BJ (cell line): ENCODE results near the gene RERE. TPM values are rescaled to one million over a fixed set of nuclear protein-coding genes. Genes with fewer than 3 reads are reported as not detected.
A peak's percentile ranks its signal among the peaks of the same experiment; 100 is the strongest.

Experiments
- CTCF ChIA-PET: fragments of 350-600 bp; formaldehyde crosslinking; extraction: SDS; loops from one replicate; lab custom pipeline; 2021; ENCODE audit warnings: antibody characterized with exemption, inconsistent platforms; lab: Yijun Ruan, JAX
- POLR2A ChIA-PET: fragments of 300-600 bp; sonication (Branson Sonifier 250); formaldehyde crosslinking; extraction: SDS; loops from one replicate; lab custom pipeline; 2021; ENCODE audit warnings: antibody characterized with exemption; lab: Charles Lee
- DNase-seq: peaks from one replicate; pipeline ENCODE4 v3.0.0-alpha.2; 2011; ENCODE audit warnings: low read depth
- H3K27me3 ChIP-seq: 2 replicates; pipeline ENCODE4 v1.6.0; 2011; ENCODE audit warnings: low read length; ENCODE audit not compliant: control insufficient read depth, insufficient read depth
- H3K36me3 ChIP-seq: 2 replicates; pipeline ENCODE4 v1.5.1; 2011; ENCODE audit warnings: low read length; ENCODE audit not compliant: control insufficient read depth, insufficient read depth
- H3K4me3 ChIP-seq: 2 replicates; pipeline ENCODE4 v1.5.1; 2011; ENCODE audit warnings: low read depth, mild to moderate bottlenecking, control low read depth, low read length
- CTCF ChIP-seq: IDR thresholded peaks from 2 replicates; pipeline ENCODE4 v1.5.1; 2011; ENCODE audit warnings: low read depth, mild to moderate bottlenecking, control low read depth, inconsistent platforms, low read length, moderate library complexity; ENCODE audit not compliant: insufficient read depth
- polyA plus RNA-seq: library from polyadenylated mRNA; depleted of rRNA; stranded (reverse); fragments of >200 nt; gene quantifications from 2 replicates; pipeline ENCODE4 v1.2.3, GENCODE V29; 2011

The RERE gene
- polyA plus RNA-seq, 1 experiment = 3.8 TPM

GRCh38 chr1:8629241-8630091, 188.0 kb downstream of the RERE start:
- no peak for TF ChIP-seq CTCF
- ChIA-PET CTCF (interaction anchor here (1.5 kb wide), 1 partner anchor 10 kb away, joined by 3 read pairs; no protein-coding TSS in a partner anchor), POLR2A (no interaction called here)
- DNase-seq = no peak
- no peak overlapping the region for H3K4me3 ChIP-seq
- H3K27me3 ChIP-seq = no peaks in the 10 kb centered on the region
- H3K36me3 ChIP-seq = no peaks in the 10 kb centered on the region

- CTCF ChIA-PET = interaction anchor here (1.4 to 1.5 kb wide), 2 partner anchors 11 to 43 kb away, joined by 3 to 4 read pairs; no protein-coding TSS in a partner anchor
Observed at GRCh38 chr1:8628606-8629005, 188.8 kb downstream of the RERE start.

GRCh38 chr1:8627728-8628127, 189.7 kb downstream of the RERE start:
- CTCF ChIA-PET = interaction anchor here (1.4 to 2.1 kb wide), 3 partner anchors 9 to 44 kb away, joined by 3 to 6 read pairs (median 4); no protein-coding TSS in a partner anchor
- Histone ChIP-seq H3K4me3 (no peak overlapping the region), H3K36me3 (no peaks in the 10 kb centered on the region), H3K27me3 (no peaks in the 10 kb centered on the region)
- TF ChIP-seq CTCF = no peak
- POLR2A ChIA-PET = no interaction called here
- no peak for DNase-seq

More at GRCh38 chr1:8628606-8629005, 188.8 kb downstream of the RERE start:
- TF ChIP-seq CTCF = no peak
- Histone ChIP-seq H3K36me3 (no peaks in the 10 kb centered on the region), H3K27me3 (no peaks in the 10 kb centered on the region), H3K4me3 (no peak overlapping the region)
- no peak for DNase-seq
- POLR2A ChIA-PET = no interaction called here

- H3K27me3 ChIP-seq = no peaks in the 10 kb centered on the region
- CTCF ChIA-PET = interaction anchor here (1.0 to 2.1 kb wide), 3 partner anchors 10 to 75 kb away, joined by 3 to 6 read pairs (median 4); no protein-coding TSS in a partner anchor
- H3K4me3 ChIP-seq = no peak overlapping the region
- H3K36me3 ChIP-seq = no peaks in the 10 kb centered on the region
- TF ChIP-seq CTCF = no peak
- DNase-seq = peak; percentile 79
- POLR2A ChIA-PET = no interaction called here
Observed at GRCh38 chr1:8625981-8626898, 191.2 kb downstream of the RERE start.
